ENCODE results near the gene CTCF.
A peak's percentile ranks its signal among the peaks of the same experiment; 100 is the strongest.
"Not testable (repeated sequence)": the region's sequence is repeated elsewhere in the genome, so short reads cannot be mapped to it uniquely, and the experiment has no call there.

The CTCF gene

DNA sequence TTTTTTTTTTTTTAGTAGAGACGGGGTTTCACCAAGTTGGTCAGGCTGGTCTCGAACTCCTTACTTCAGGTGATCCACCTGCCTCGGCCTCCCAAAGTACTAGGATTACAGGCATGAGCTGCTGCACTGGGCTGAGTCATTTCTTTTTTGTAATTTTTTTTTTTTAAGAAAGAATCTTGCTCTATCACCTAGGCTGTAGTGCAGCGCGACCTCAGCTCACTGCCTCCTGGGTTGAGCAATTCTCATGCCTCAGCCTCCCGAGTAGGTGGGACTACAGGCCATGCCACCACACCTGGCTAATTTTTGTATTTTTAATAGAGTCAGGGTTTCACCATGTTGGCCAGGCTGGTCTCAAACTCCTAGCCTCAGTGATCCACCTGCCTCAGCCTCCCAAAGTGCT lies 28.3 kb upstream of the CTCF start:
- not testable (repeated sequence) for DNase-seq (ENCODE audit: low read depth in 3 of 3)

DNA sequence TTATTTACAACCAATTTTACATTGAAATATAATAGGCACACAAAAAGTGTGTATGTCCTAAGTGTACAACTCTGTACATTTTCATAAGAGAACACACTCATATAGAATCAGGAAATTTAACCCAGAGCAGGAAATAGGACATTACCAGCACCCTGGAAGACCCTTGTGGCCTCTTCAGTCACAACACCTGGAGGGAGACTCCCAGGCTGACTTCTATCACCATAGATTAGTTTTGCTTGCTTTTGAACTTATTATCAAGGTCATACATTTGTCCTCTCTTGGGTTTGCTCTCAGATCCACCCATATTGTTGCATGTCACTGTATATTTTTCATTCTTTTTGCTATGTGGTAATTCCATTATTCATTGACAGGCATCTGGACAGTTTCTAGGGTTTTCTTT lies 27.9 kb upstream of the CTCF start:
- no peak for DNase-seq (ENCODE audit: low read depth in 3 of 3)

DNA sequence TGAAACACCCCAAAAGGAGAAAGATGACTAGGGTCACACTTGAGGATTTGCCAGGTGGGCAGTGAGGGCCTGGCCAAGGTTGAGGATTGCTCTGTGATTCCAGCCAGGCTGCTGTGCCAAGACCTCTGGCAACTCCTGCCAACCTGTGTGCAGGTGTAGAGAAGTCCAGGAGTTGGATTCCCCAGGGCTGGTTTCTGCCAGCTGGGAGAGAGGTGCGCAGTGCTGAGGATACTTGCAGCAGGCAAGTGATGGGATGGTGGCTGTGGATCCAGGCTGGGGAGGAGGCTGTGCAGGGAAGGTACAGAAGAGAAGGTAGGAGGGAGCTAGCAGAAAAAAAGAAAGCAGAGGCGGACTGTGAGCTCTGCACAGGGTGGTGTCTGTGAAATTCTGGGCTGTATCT lies 27.1 kb upstream of the CTCF start:
- no peak for DNase-seq (ENCODE audit: low read depth in 3 of 3)

DNA sequence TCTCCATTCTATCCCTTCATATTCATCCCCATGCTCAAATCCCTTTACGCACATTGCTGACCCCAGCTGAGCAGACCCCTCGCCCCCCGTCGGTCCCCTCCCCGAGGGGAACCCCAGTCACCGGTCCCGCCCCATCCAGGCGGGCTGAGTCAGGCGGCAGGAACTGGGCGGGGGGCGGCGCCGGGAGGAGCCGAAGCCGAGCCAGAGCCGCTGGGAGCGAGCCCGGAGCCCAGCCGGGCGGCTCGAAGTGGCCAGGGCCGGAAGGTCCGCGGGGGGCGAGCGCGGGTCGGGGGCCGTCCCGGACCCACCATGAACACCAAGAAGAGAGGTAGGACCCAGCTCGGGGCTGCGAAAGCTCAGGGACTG lies 25.1 kb upstream of the CTCF start:
- no peak for DNase-seq (ENCODE audit: low read depth in 3 of 3)

DNA sequence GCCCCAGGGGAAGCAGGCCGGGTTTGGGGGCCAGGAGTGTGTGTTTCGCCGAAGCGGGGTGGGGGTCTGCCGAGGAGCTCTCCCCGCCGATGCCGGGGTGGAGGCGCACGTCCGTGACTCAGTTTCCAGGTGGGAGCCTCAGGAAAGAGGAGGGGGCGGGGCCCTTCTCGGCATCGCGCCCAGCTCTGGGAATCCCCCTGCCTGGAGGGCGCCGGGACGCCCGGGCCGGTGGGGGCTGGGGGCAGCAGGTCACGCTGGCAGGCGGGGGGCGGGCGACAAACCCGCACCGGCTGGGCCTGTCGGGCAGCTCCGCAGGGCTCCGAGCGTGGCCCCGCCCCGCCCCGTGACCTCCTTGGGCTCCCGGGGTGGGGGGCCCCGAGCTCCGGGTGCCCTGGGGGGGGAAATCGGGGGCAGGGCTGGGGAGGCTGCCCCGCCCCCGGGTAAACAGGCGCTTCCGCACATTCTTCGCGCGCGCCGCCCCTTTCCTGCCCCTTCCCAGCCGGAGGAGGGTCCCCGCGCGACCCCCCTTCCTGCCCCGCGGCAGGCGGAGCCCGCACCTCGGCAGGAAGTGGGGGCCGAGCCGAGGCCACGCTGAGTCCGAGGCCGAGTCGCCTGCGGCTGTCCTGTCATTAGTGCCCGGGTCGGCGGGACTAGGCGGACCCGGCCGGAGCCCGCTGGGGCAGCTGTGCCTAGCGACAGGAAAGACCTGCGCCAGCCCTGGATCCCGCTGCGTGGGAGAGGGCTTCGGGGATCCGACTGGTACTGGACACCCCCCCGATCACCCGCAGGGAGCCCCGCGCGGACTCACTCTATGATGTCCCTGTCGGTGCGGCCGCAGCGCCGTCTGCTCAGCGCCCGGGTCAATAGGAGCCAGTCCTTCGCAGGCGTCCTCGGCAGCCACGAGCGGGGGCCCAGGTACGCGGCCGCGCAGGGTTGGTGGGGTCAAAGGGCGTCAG lies 24.4 kb upstream of the CTCF start:
- DNase-seq (ENCODE audit: low read depth in 3 of 3): no peak

DNA sequence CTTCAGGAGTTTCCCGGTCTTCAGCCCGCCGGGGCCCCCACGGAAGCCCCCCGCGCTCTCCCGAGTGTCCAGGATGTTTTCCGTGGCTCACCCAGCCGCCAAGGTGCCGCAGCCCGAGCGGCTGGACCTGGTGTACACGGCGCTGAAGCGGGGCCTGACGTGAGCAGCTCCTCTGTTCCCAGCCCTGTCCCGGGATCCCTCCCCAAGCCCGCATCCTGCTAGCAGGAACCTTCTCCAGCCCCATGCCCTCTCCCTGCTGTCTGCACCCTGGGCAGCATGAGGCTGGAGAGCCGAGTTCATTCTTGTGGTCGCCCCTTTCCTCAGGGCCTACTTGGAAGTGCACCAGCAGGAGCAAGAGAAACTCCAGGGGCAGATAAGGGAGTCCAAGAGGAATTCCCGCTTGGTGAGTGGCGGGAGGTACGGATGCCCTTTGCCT lies 23.6 kb upstream of the CTCF start:
- no peak for DNase-seq (ENCODE audit: low read depth in 3 of 3)

DNA sequence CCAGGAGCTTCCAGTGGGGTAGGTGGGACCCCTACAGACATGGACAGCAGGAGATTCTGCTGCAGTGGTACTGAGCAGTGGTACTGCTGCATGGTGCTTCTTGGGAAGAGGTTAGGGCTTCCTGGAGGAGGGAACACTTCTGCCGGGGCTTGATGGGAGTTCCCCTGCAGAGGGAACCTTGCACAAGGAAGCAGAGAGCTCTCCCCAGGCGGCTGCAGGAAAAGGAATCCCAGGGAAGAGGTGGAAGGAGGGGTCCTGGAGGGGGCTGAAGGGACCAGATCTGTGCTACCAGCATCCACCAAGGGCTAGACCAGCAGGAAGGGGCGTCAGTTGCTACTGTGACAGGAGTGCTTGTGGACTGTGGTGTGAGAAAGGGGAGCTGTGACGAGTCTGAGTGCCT lies 23.1 kb upstream of the CTCF start:
- DNase-seq (ENCODE audit: low read depth in 3 of 3): no peak

DNA sequence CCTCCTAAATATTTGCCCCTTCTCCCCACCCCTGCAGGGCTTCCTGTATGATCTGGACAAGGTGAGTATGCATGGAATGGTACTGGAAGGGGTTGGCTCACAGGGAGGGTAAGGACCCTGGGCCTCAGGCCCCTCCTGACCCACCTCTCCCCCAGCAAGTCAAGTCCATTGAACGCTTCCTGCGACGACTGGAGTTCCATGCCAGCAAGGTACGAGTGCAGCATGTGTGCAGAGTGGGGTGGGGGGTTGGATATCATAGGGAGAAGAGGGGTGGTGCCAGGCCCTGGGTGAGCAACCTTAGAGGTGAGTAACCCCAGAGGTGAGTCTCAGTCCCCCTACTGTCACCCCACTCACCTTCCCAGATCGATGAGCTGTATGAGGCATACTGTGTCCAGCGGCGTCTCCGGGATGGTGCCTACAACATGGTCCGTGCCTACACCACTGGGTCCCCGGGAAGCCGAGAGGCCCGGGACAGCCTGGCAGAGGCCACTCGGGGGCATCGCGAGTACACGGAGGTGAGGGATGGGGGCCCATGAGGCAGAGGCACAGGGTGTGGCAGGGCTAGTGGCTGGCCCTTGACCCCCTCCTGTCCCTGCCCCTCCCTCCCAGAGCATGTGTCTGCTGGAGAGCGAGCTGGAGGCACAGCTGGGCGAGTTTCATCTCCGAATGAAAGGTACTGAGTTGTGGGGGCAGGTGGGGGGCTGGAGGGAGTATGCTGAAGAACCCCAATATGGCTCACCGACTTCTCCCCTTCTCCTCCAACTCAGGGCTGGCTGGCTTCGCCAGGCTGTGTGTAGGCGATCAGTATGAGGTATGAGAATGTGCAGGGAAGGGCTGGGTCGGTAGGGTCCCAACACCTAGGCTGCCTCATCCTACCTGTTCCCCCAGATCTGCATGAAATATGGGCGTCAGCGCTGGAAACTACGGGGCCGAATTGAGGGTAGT lies 22.4 kb upstream of the CTCF start:
- DNase-seq (ENCODE audit: low read depth in 3 of 3): no peak

DNA sequence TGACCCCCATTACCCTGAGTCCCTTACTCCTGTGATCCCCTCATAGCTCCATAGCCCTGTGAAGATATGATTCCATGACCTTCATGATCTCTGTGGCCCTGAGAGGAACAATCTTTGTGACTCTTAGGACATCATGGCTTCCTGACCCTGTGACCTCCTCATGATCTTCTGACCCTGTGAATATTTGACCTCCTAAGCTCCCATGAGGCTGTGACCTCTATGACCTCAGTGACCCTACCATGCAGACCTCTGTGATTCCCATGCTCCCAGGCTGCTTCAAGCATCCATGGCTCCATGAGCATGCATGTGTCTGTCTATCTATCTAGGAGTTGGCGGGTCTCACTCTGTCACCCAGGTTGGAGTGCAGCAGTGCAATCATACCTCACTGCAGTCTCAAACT lies 21.6 kb upstream of the CTCF start:
- DNase-seq (ENCODE audit: low read depth in 3 of 3): no peak

DNA sequence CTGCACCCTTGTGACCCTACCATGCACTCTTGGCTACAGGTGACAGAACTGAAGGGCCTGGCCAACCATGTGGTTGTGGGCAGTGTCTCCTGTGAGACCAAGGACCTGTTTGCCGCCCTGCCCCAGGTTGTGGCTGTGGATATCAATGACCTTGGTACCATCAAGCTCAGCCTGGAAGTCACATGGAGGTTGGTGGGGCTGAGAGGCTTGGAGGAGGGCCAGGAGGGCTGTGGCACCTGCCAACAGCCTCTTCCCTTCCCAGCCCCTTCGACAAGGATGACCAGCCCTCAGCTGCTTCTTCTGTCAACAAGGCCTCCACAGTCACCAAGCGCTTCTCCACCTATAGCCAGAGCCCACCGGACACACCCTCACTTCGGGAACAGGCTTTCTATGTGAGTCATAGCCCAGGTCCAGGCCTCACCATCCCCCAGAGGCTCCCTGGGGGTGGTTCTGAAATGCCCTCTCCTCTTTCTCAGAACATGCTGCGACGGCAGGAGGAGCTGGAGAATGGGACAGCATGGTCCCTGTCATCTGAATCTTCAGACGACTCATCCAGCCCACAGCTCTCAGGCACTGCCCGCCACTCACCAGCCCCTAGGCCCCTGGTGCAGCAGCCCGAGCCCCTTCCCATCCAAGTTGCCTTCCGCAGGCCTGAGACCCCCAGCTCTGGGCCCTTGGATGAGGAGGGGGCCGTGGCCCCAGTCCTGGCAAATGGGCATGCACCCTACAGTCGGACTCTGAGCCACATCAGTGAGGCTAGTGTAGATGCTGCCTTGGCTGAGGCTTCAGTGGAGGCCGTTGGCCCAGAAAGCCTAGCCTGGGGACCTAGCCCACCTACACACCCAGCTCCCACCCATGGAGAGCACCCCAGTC lies 20.7 kb upstream of the CTCF start:
- no peak for DNase-seq (ENCODE audit: low read depth in 3 of 3)

DNA sequence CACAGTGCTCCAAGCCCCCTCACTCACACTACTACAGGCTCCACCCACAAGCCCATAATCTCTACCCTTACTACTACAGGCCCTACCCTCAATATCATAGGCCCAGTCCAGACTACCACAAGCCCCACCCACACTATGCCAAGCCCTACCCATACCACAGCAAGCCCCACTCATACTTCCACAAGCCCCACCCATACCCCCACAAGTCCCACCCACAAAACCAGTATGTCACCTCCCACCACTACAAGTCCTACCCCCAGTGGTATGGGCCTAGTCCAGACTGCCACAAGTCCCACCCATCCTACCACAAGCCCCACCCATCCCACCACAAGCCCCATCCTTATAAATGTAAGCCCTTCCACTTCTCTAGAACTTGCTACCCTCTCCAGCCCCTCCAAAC lies 19.9 kb upstream of the CTCF start:
- peak in 2 of 3 donors; percentile 58 to 62 for DNase-seq (ENCODE audit: low read depth in 3 of 3)

DNA sequence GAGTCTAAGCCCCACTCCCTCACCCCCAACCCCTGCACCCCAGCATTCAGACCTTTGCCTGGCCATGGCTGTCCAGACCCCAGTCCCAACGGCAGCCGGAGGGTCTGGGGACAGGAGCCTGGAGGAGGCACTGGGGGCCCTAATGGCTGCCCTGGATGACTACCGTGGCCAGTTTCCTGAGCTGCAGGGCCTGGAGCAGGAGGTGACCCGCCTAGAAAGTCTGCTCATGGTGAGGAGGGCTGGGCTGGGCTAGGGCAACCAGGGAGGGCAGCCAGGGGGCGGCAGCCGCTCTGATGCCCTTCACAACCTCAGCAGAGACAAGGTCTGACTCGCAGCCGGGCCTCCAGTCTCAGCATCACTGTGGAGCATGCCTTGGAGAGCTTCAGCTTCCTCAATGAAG lies 19.3 kb upstream of the CTCF start:
- no peak for DNase-seq (ENCODE audit: low read depth in 3 of 3)

DNA sequence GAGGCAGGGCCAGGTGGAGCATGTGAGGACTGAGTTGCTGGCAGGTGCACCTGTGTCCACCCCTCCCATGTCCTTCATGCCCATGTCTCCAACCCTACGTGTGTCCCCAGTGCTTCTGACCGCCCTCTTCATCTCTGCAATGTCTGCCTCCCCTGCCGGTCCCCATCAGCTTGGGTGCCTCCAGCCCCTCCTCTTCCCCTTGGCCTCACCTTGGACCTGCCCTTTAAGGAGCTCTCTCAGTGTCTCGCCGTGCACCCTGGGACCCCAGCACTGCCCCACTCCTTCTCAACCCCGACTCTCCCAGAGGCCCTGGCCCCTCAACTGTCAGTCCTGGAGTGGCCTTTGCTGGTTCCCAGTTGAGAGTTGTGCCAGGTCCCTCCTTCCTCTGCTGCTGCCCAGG lies 18.7 kb upstream of the CTCF start:
- no peak for DNase-seq (ENCODE audit: low read depth in 3 of 3)

DNA sequence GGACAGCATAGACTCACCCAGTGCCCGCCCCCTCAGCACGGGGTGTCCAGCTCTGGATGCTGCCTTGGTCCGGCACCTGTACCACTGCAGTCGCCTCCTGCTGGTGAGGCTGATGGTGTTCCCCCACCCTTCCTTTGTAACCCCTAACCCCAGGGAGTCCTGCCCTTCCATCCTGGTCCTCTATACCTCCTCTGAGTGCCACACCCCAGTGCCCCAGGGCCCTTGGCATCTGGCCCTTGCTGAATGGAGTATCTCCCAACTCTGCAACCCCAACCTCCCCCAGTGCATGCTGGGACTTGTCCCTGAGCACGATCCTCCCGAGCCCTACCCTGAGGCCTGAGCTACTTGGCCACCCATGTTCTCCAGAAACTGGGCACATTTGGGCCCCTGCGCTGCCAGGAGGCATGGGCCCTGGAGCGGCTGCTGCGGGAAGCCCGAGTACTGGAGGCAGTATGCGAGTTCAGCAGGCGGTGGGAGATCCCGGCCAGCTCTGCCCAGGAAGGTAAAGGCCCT lies 17.9 kb upstream of the CTCF start:
- DNase-seq (ENCODE audit: low read depth in 3 of 3): no peak

DNA sequence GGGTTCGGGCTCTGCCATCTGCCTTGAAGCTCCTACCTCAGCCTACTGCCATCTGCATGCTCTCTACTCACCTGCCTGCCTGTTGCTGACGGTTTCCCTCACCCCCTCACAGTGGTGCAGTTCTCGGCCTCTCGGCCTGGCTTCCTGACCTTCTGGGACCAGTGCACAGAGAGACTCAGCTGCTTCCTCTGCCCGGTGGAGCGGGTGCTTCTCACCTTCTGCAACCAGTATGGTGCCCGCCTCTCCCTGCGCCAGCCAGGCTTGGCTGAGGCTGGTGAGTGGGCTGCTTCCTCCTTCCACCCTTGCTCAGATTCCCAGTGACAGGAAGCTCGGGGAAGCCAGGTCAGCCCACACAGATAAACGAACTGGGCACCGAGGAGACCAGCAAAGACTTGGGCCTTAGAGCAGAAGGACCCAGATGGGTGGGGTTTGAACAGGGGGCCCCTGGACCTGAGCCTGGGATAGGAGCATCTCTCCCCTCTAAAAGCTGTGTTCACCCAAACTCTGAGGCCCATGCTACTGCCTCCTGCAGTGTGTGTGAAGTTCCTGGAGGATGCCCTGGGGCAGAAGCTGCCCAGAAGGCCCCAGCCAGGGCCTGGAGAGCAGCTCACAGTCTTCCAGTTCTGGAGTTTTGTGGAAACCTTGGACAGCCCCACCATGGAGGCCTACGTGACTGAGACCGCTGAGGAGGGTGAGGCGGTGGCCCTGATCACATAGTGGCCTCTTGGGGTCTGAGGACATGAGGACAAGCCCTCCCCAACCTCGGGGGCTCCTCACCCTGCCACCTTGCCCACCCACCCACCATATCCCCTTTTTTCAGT lies 17.3 kb upstream of the CTCF start:
- DNase-seq (ENCODE audit: low read depth in 3 of 3): no peak

DNA sequence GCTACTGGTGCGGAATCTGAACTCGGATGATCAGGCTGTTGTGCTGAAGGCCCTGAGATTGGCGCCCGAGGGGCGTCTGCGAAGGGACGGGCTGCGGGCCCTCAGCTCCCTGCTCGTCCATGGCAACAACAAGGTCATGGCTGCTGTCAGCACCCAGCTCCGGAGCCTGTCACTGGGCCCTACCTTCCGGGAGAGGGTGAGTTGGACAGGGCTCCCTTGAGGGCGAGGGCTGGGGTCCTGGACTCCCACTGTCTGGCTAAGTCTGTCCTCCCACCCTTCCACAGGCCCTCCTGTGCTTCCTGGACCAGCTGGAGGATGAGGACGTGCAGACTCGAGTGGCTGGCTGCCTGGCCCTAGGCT lies 16.7 kb upstream of the CTCF start:
- no peak for DNase-seq (ENCODE audit: low read depth in 3 of 3)

DNA sequence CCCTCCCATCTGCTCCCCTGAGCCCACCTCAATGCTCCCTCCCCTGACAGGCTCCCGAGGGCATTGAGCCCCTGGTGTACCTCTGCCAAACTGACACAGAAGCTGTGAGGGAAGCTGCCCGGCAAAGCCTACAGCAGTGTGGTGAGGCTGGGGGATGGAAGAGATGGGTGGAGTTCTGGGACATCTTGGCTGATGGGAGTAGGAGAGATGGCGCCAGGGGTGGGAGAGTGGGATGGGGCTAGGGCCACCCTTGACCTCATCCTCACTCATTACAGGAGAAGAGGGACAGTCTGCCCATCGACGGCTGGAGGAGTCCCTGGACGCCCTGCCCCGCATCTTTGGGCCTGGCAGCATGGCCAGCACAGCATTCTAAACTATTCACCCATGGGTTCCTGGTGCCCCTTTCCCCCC lies 16.2 kb upstream of the CTCF start:
- DNase-seq (ENCODE audit: low read depth in 3 of 3): no peak

DNA sequence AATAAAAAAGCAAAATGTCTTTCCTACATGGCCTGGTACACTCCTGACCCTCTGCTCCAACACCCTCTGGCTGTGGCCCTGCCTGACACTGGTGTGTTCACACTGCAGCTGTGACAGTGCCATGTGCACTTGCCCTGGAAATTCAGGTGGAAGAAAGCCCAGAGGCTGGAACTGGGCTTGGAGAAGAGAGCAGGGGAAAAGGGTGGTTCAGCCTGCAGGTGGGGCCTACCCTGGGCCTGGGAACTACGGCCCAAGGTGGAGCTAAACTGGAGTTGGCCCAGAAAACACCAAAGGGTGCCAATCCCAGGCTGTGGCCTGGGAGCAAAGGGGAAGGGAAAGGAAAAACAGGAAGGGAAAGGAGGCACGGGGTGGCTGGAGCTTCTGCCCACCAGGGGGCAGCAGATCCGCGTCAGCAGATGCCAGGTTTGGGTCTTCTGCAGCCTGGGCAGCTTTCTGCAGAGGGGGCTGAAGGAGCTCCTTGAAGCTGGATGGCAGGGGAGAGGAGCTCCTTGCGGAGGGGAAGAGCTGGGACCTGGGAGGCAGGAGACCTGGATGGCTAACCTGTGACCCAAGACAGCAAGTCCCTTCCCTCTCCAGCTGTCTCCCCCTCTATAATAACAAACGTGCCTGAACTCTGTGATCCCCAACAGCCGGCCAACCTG lies 15.4 kb upstream of the CTCF start:
- DNase-seq (ENCODE audit: low read depth in 3 of 3): peak in 2 of 3 donors; percentile 55 to 57

DNA sequence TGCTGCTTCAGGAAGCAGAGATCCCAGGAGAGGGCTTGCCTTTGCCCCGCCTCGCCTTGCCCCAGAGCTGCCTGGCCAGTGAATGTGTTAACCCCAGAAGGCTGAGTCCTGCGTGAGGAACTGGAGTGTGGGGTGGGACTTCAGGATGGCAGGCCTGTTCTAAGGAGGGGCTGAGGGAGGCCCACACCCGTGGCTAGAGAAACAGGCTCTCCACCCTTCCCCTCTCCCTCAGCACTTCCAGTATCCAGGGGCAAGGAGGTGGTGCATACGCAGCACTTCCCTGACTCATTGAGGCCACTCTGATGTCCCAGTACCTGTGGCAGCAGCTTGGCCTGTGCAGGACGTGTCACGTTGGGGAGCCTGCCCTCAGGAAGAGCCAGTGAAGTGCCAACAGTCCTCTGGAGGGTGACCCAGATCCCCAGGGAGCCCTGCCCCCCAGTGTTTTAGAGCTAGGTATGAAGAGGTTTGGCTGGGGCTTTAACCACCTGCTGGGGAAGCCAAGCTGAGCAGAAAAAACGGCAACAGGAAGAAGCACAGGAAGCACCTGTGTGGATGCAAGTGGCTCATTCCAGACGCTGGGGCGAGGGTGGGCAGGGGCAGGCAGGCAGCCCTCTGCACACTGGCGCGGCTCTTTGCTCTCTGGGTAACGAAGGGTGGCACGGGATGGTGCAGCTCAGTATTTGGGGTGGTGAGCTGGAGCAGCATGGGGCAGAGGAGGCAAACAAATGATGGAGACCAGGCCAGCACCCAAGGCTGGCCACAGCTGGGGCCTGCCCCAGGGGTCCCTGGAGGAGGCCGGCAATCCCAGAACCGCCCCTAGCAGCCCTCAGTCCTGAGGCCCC lies 14.7 kb upstream of the CTCF start:
- DNase-seq (ENCODE audit: low read depth in 3 of 3): no peak

Measured in stimulated activated CD4-positive, alpha-beta T cell treated with anti-CD3 and anti-CD28 coated beads, TNF-alpha, amount 100 ng/mL, for 48 hours (primary cell).